Measurements from ENCODE around the gene CELSR2.

The CELSR2 gene

DNA sequence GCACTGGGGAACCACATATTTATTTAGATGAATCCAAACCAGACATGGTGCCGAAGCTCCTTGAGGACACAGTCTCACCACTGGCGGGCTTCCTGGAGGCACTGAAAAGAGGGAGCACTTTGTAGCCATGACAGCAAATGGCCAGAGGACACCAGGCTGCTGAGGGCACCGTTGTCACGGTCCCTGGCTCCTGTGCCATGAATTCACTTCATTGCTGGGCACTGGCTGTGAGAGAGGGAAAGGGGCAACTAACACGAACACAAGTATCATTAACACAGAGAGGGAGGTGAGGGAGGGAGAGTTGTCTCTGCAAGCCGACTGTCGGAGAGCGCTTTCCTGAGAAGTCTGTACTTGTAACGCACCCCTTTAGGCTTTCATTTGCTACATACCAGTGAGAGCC is 43.0 kb downstream of the CELSR2 start:
- TF ChIP-seq, protein P1, sequence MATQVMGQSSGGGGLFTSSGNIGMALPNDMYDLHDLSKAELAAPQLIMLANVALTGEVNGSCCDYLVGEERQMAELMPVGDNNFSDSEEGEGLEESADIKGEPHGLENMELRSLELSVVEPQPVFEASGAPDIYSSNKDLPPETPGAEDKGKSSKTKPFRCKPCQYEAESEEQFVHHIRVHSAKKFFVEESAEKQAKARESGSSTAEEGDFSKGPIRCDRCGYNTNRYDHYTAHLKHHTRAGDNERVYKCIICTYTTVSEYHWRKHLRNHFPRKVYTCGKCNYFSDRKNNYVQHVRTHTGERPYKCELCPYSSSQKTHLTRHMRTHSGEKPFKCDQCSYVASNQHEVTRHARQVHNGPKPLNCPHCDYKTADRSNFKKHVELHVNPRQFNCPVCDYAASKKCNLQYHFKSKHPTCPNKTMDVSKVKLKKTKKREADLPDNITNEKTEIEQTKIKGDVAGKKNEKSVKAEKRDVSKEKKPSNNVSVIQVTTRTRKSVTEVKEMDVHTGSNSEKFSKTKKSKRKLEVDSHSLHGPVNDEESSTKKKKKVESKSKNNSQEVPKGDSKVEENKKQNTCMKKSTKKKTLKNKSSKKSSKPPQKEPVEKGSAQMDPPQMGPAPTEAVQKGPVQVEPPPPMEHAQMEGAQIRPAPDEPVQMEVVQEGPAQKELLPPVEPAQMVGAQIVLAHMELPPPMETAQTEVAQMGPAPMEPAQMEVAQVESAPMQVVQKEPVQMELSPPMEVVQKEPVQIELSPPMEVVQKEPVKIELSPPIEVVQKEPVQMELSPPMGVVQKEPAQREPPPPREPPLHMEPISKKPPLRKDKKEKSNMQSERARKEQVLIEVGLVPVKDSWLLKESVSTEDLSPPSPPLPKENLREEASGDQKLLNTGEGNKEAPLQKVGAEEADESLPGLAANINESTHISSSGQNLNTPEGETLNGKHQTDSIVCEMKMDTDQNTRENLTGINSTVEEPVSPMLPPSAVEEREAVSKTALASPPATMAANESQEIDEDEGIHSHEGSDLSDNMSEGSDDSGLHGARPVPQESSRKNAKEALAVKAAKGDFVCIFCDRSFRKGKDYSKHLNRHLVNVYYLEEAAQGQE (IDR thresholded peaks at IDR 0.05; ENCODE audit: insufficient read depth in 1 of 2, low read depth in 2 of 2, low read length in 2 of 2), result no peak
- TF ChIP-seq SIN3A (IDR thresholded peaks at IDR 0.05; ENCODE audit: borderline replicate concordance, insufficient read depth, low read length) (no peak), POLR2AphosphoS5 (IDR thresholded peaks at IDR 0.05; ENCODE audit: low read depth, low read length) (no peak), TAF1 (IDR thresholded peaks at IDR 0.05; ENCODE audit: borderline replicate concordance, insufficient read depth, low read length) (no peak), FOXP2 (optimal IDR thresholded peaks at IDR 0.05; ENCODE audit: borderline replicate concordance, extremely low read depth, extremely low read length, insufficient read depth) (no peak)

DNA sequence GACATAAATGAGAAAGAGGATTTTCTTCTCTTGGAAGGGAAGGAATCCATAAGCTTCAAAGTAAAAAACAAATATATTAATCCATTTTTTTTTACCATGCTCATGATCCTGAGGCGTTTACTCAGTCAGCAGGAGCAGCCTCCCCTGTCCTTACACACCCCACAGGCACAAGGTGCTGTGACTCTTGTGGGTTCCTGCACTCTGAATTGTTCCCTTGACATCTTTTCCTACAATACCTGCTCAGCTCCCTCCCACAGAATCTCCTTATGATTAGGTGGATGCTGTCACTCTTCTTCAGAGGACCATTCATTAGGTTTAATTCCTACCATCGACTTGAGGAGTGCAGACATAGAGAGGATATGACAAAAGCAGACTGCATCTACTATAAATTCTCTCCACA is 43.7 kb downstream of the CELSR2 start:
- no peak for TF ChIP-seq TAF1 (IDR thresholded peaks at IDR 0.05; ENCODE audit: borderline replicate concordance, insufficient read depth, low read length)
- TF ChIP-seq POLR2AphosphoS5 (IDR thresholded peaks at IDR 0.05; ENCODE audit: low read depth, low read length), result no peak
- TF ChIP-seq, protein P1 (IDR thresholded peaks at IDR 0.05; ENCODE audit: insufficient read depth in 1 of 2, low read depth in 2 of 2, low read length in 2 of 2), result no peak
- TF ChIP-seq SIN3A (IDR thresholded peaks at IDR 0.05; ENCODE audit: borderline replicate concordance, insufficient read depth, low read length), result no peak
- TF ChIP-seq FOXP2 (optimal IDR thresholded peaks at IDR 0.05; ENCODE audit: borderline replicate concordance, extremely low read depth, extremely low read length, insufficient read depth), result no peak

DNA sequence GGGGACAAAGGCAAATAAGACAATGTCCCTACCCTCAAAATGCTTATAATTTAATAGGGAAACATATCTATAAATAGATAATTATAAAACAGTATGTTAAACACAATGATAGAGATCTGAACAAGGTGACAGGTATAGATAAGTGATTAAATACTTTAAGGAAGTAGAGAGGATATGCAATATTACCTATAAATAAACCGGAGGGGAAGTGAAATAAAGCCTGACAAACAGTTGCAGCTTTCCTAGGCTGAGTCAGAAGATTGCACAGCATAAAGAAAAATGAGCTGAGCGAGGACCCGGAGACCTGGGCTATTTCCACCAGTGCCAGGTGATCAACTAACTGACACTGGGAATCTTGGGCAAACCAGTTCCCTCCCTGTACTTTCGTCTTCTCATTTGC is 45.1 kb downstream of the CELSR2 start:
- no peak for TF ChIP-seq TAF1 (IDR thresholded peaks at IDR 0.05; ENCODE audit: borderline replicate concordance, insufficient read depth, low read length)
- TF ChIP-seq POLR2AphosphoS5 (IDR thresholded peaks at IDR 0.05; ENCODE audit: low read depth, low read length), result no peak
- TF ChIP-seq, protein P1 (IDR thresholded peaks at IDR 0.05; ENCODE audit: insufficient read depth in 1 of 2, low read depth in 2 of 2, low read length in 2 of 2), result no peak
- TF ChIP-seq SIN3A (IDR thresholded peaks at IDR 0.05; ENCODE audit: borderline replicate concordance, insufficient read depth, low read length), result no peak
- no peak for TF ChIP-seq FOXP2 (optimal IDR thresholded peaks at IDR 0.05; ENCODE audit: borderline replicate concordance, extremely low read depth, extremely low read length, insufficient read depth)

DNA sequence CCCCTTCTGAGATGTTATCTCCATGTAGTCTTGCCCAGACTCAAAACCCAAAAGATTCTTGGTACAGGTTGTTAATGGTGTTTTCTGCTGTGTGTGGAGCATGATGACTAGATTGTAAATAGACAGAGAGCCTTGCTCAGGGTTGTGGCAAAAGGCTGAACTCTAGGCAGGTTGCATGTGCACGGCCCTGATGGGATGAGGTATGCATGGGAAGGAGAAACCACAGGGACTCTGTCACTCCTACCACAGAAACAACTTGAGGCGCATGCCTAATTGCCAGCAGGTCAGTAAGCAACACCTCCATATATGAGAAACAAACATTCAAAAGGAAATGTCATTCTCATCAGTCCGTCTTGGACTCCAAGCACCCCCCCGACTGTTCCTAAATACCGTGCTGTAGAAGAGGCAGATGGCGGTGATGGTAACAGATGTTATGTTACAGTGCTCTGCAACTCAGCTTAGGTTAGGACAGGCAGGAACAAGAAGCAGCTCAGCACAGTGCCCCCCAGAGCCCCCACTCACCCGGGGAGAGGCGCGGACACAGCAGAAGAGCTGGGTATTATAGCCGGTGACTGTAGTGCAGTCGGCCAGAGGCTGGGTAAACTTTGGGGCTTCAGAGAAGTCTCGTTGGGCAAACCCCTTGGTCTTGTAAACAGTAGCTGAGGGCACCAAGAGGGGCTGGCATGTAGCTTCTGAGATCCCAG is 46.5 kb downstream of the CELSR2 start:
- TF ChIP-seq SIN3A (IDR thresholded peaks at IDR 0.05; ENCODE audit: borderline replicate concordance, insufficient read depth, low read length), result no peak
- TF ChIP-seq, protein P1 (IDR thresholded peaks at IDR 0.05; ENCODE audit: insufficient read depth in 1 of 2, low read depth in 2 of 2, low read length in 2 of 2), result no peak
- TF ChIP-seq TAF1 (IDR thresholded peaks at IDR 0.05; ENCODE audit: borderline replicate concordance, insufficient read depth, low read length), result no peak
- no peak for TF ChIP-seq FOXP2 (optimal IDR thresholded peaks at IDR 0.05; ENCODE audit: borderline replicate concordance, extremely low read depth, extremely low read length, insufficient read depth)
- no peak for TF ChIP-seq POLR2AphosphoS5 (IDR thresholded peaks at IDR 0.05; ENCODE audit: low read depth, low read length)
